Measurements from ENCODE around the gene PPP3CB. TPM values are rescaled to one million over a fixed set of nuclear protein-coding genes. Genes with fewer than 3 reads are reported as not detected.

PPP3CB gene
- total RNA-seq, 3 donors from 2014 or later (not counting 1 experiment from before 2014, with no cell fraction given), result 38.7 to 49.9 (median 41.2) TPM

- Mint-ChIP-seq H3K27me3 (ENCODE audit: low read depth in 2 of 2) (no peaks in the 10 kb centered on the region), H3K4me1 (peaks cover 0 to under 1% of the 10 kb centered on the region in 2 donors), H3K36me3 (peaks cover 18% of the 10 kb centered on the region), H3K27ac (no peak overlapping the region), H3K4me3 (no peak overlapping the region), H3K9me3 (no peaks in the 10 kb centered on the region)
- intact Hi-C loops (cut with micrococcal nuclease), result no loop called here
- WGBS (ENCODE audit: insufficient coverage), result 98% methylated on average over 7 of the region's 7 CpGs
- Histone ChIP-seq H3K9me3 (ENCODE audit: control insufficient read depth, insufficient read depth, low read length) (no peaks in the 10 kb centered on the region), H3K27me3 (ENCODE audit: control insufficient read depth, insufficient read depth, low read length) (no peaks in the 10 kb centered on the region), H3K4me3 (ENCODE audit: low read length) (no peak overlapping the region), H3K27ac (ENCODE audit: low read length) (no peak overlapping the region), H3K4me1 (ENCODE audit: control insufficient read depth, insufficient read depth, low read length) (no peaks in the 10 kb centered on the region), H3K36me3 (ENCODE audit: control insufficient read depth, insufficient read depth, low read length) (peaks cover 70% of the 10 kb centered on the region)
- ATAC-seq, result no peak
- TF ChIP-seq CTCF (IDR thresholded peaks at IDR 0.05), result no peak
- no peak for DNase-seq
Observed at GRCh38 chr10:73386583-73386982, 109.2 kb downstream of the PPP3CB start.

Other genes with a start within 250 kb of the PPP3CB start
- gene DNAJC9, start 248.8 kb downstream of the PPP3CB start, total RNA-seq, result 10 to 100 TPM; 14.1 to 19.0 (median 17.4) TPM
- gene MRPS16, start 243.4 kb downstream of the PPP3CB start, total RNA-seq, result 10 to 100 TPM; 28.2 to 39.4 (median 31.4) TPM
- gene CFAP70, start 137.2 kb downstream of the PPP3CB start, total RNA-seq, result 1 to 10 TPM in 1 of 3 donors, under 1 TPM in 2; 0.28 to 2.9 (median 0.95) TPM
- gene ANXA7, start 82.0 kb downstream of the PPP3CB start, total RNA-seq, result 10 to 100 TPM; 61.0 to 82.0 (median 72.5) TPM
- 1 to 10 TPM; 3.1 to 4.8 (median 4.5) TPM for gene MSS51, start 62.5 kb downstream of the PPP3CB start, total RNA-seq
- gene USP54, start 95.3 kb upstream of the PPP3CB start, total RNA-seq, result 10 to 100 TPM in 1 of 3 donors, 1 to 10 TPM in 2; 4.4 to 10.2 (median 5.5) TPM
- gene MYOZ1, start 145.4 kb upstream of the PPP3CB start, total RNA-seq, result not detected
- gene SYNPO2L, start 160.0 kb upstream of the PPP3CB start, total RNA-seq, result not detected
- gene AGAP5, start 202.1 kb upstream of the PPP3CB start, total RNA-seq, result 10 to 100 TPM in 1 of 3 donors, 1 to 10 TPM in 2; 8.4 to 14.6 (median 9.4) TPM
- gene SEC24C, start 248.3 kb upstream of the PPP3CB start, total RNA-seq, result 100 to 1,000 TPM; 153 to 161 (median 160) TPM

All from natural killer cell (primary cell).